ENCODE measurements around the gene SLC35E1. TPM values are rescaled to one million over a fixed set of nuclear protein-coding genes. Genes with fewer than 3 reads are reported as not detected.

SLC35E1 gene
- total RNA-seq, 1 experiment from 2014 or later = 61.0 TPM

- Histone ChIP-seq H4K20me1 (ENCODE audit: insufficient read depth) (peaks cover 95% of the 10 kb centered on the region), H3K9me3 (ENCODE audit: insufficient read depth, low read depth) (no peaks in the 10 kb centered on the region), H3K27ac (no peak overlapping the region), H3K9me2 (ENCODE audit: insufficient read depth) (no peaks in the 10 kb centered on the region), H3K4me1 (replicated peaks; ENCODE audit: insufficient read depth) (no peaks in the 10 kb centered on the region), H3K27me3 (ENCODE audit: insufficient read depth, low read depth) (no peaks in the 10 kb centered on the region), H3K36me3 (ENCODE audit: low read depth) (no peaks in the 10 kb centered on the region), H3K79me2 (ENCODE audit: low read depth) (peaks cover 97% of the 10 kb centered on the region), H3K4me3 (no peak overlapping the region), H3F3A (ENCODE audit: insufficient read depth, low read depth) (0 out of 2 replicates have a peak, but pooled peaks cover 5% of the 10 kb centered on the region), H2AFZ (no peak overlapping the region), H3K4me2 (no peak overlapping the region)
- no peak for DNase-seq
- POLR2A ChIA-PET (ENCODE audit: unreplicated experiment) = no interaction called here
- TF ChIP-seq EZH2 (IDR thresholded peaks at IDR 0.05; ENCODE audit: low read depth) = no peak
- TF ChIP-seq, protein P1, sequence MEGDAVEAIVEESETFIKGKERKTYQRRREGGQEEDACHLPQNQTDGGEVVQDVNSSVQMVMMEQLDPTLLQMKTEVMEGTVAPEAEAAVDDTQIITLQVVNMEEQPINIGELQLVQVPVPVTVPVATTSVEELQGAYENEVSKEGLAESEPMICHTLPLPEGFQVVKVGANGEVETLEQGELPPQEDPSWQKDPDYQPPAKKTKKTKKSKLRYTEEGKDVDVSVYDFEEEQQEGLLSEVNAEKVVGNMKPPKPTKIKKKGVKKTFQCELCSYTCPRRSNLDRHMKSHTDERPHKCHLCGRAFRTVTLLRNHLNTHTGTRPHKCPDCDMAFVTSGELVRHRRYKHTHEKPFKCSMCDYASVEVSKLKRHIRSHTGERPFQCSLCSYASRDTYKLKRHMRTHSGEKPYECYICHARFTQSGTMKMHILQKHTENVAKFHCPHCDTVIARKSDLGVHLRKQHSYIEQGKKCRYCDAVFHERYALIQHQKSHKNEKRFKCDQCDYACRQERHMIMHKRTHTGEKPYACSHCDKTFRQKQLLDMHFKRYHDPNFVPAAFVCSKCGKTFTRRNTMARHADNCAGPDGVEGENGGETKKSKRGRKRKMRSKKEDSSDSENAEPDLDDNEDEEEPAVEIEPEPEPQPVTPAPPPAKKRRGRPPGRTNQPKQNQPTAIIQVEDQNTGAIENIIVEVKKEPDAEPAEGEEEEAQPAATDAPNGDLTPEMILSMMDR (conservative IDR thresholded peaks at IDR 0.05) = no peak
- no TSS peak for BruUV-seq (replicated peaks)
- intact Hi-C loops (cut with micrococcal nuclease; ENCODE audit: unreplicated experiment) = no loop called here
- CTCF ChIA-PET = no interaction called here
These were observed 22.5 kb upstream of the SLC35E1 start for GRCh38 chr19:16594681-16595091.

DNA sequence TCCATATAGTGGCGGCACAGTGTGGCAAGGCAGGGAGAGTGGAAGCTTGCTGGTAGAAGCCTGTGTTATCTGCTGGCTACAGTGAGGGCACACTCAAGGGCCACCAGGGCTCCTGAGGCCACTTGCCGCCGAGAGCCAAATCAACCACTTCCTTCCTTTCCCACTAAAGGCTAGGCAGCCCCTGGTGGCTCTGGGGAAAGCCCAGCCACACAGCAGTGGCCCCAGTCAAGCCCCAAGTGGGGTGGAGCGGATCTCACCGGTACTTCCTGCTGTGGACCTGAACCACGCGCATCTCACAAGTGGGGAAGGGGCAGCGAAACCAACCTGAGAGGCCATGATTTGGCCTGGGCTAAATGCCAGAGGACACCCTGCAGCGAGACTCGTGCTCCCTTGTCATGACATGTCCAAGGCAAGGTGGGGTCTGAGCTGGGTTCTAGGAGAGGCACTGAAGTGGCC lies 21.9 kb upstream of the SLC35E1 start:
- Histone ChIP-seq H3K4me3 (no peak overlapping the region), H3K27ac (no peak overlapping the region), H3K36me3 (ENCODE audit: low read depth) (no peaks in the 10 kb centered on the region), H3K9me3 (ENCODE audit: insufficient read depth, low read depth) (no peaks in the 10 kb centered on the region; the same call in 1 of the 2 replicates), H3K4me1 (replicated peaks; ENCODE audit: insufficient read depth) (no peaks in the 10 kb centered on the region), H4K20me1 (ENCODE audit: insufficient read depth) (peaks cover 95% of the 10 kb centered on the region), H3K27me3 (ENCODE audit: insufficient read depth, low read depth) (no peaks in the 10 kb centered on the region), H3F3A (ENCODE audit: insufficient read depth, low read depth) (0 out of 2 replicates have a peak, but pooled peaks cover 5% of the 10 kb centered on the region), H3K4me2 (no peak overlapping the region), H3K79me2 (ENCODE audit: low read depth) (peaks cover 97% of the 10 kb centered on the region), H2AFZ (no peak overlapping the region), H3K9me2 (ENCODE audit: insufficient read depth) (no peaks in the 10 kb centered on the region)
- ChIA-PET POLR2A (ENCODE audit: unreplicated experiment) (no interaction called here), CTCF (no interaction called here)
- TF ChIP-seq, protein P1 (conservative IDR thresholded peaks at IDR 0.05) = no peak
- TF ChIP-seq EZH2 (IDR thresholded peaks at IDR 0.05; ENCODE audit: low read depth) = no peak
- no peak for DNase-seq
- intact Hi-C loops (cut with micrococcal nuclease; ENCODE audit: unreplicated experiment) = no loop called here
- BruUV-seq (replicated peaks) = no TSS peak

DNA sequence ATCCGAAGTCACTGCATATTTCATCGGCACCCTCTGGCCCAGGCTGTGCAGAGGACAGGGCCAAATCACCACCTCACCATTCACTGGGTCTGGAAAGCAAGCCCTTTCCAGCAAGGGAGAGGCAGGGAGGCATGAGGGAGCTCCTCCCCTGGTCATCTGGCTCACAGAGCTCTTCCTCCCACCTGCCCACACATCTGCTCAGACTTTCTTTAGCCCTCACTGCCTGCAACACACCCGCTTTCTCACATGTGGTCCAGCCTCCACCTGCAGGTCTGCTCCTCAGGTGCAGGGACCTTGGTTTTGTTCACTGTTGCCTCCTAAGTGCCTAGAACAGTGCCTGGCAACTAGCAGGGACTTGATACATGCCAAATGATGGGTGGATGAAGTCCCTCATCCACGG lies 21.0 kb upstream of the SLC35E1 start:
- no peak for DNase-seq
- Histone ChIP-seq H3K9me3 (ENCODE audit: insufficient read depth, low read depth) (no peaks in the 10 kb centered on the region; the same call in 1 of the 2 replicates), H3K4me3 (no peak overlapping the region), H3K79me2 (ENCODE audit: low read depth) (peaks cover 97% of the 10 kb centered on the region), H3K36me3 (ENCODE audit: low read depth) (no peaks in the 10 kb centered on the region), H3K27me3 (ENCODE audit: insufficient read depth, low read depth) (no peaks in the 10 kb centered on the region), H3K9me2 (ENCODE audit: insufficient read depth) (no peaks in the 10 kb centered on the region), H3K4me2 (no peak overlapping the region), H3K4me1 (replicated peaks; ENCODE audit: insufficient read depth) (no peaks in the 10 kb centered on the region), H2AFZ (no peak overlapping the region), H3F3A (ENCODE audit: insufficient read depth, low read depth) (0 out of 2 replicates have a peak, but pooled peaks cover 5% of the 10 kb centered on the region), H3K27ac (no peak overlapping the region), H4K20me1 (ENCODE audit: insufficient read depth) (peaks cover 95% of the 10 kb centered on the region)
- BruUV-seq (replicated peaks) = no TSS peak
- no peak for TF ChIP-seq EZH2 (IDR thresholded peaks at IDR 0.05; ENCODE audit: low read depth)
- TF ChIP-seq, protein P1 (conservative IDR thresholded peaks at IDR 0.05) = no peak
- ChIA-PET CTCF (no interaction called here), POLR2A (ENCODE audit: unreplicated experiment) (interaction anchor here (0.6 kb wide), 1 partner anchor 145 kb away, joined by 5 read pairs; no protein-coding TSS in a partner anchor)
- intact Hi-C loops (cut with micrococcal nuclease; ENCODE audit: unreplicated experiment) = no loop called here
